HFFc6 (cell line): ENCODE measurements around the gene FHOD3. TPM values are rescaled to one million over a fixed set of nuclear protein-coding genes. Genes with fewer than 3 reads are reported as not detected.

ENCODE experiments used
- DNase-seq: peaks from one replicate; pipeline ENCODE4 v3.0.0-alpha.2; 2018
- H3K27ac Mint-ChIP-seq: 2 replicates; pipeline ENCODE4 v1.8.0; 2020; ENCODE audit warnings: mild to moderate bottlenecking, mixed read lengths
- H3K27me3 Mint-ChIP-seq: 2 replicates; pipeline ENCODE4 v1.8.0; 2021; ENCODE audit warnings: mild to moderate bottlenecking, moderate library complexity, mixed read lengths; ENCODE audit not compliant: insufficient read depth
- H3K36me3 Mint-ChIP-seq: 2 replicates; pipeline ENCODE4 v1.8.0; 2021; ENCODE audit warnings: low read depth, mixed read lengths
- H3K4me1 Mint-ChIP-seq: 2 replicates; pipeline ENCODE4 v1.8.0; 2020; ENCODE audit warnings: low read depth, mixed read lengths
- H3K4me3 Mint-ChIP-seq: 2 replicates; pipeline ENCODE4 v1.8.0; 2020; ENCODE audit warnings: mild to moderate bottlenecking, moderate library complexity, mixed read lengths
- H3K9me3 Mint-ChIP-seq: 2 replicates; pipeline ENCODE4 v1.8.0; 2020; ENCODE audit warnings: mild to moderate bottlenecking, mixed read lengths
- CTCF ChIP-seq: fragments of 200-600 bp; sonication (generic); IDR thresholded peaks from 2 replicates; pipeline ENCODE4 v1.5.0; 2021; ENCODE audit warnings: antibody characterized with exemption, mild to moderate bottlenecking
- total RNA-seq, 6 experiments: library from RNA; stranded (reverse); fragmentation: NEBNext Ultra II Directional; extraction: Animal tissue kit (Norgen Biotek cat#: 25700); gene quantifications; 2 replicates in 1 of 6; 3 replicates in 5 of 6; pipeline ENCODE4 v1.2.3, GENCODE V29; 2021

The FHOD3 gene
- total RNA-seq, 6 experiments from 2014 or later = 32.8 to 67.6 (median 61.4) TPM

- Mint-ChIP-seq H3K4me1 (no peaks in the 10 kb centered on the region), H3K9me3 (peaks cover 5% of the 10 kb centered on the region; the same call in 1 of the 2 replicates), H3K4me3 (no peak overlapping the region), H3K27me3 (peaks cover 1% of the 10 kb centered on the region), H3K27ac (no peak overlapping the region), H3K36me3 (peaks cover 10% of the 10 kb centered on the region; the same call in 1 of the 2 replicates)
- DNase-seq = no peak
- no peak for TF ChIP-seq CTCF
Measured at GRCh38 chr18:36561046-36561445, 263.5 kb downstream of the FHOD3 start.

- Mint-ChIP-seq H3K36me3 (no peaks in the 10 kb centered on the region), H3K27me3 (no peaks in the 10 kb centered on the region; the same call in 1 of the 2 replicates), H3K9me3 (no peaks in the 10 kb centered on the region)
Measured at GRCh38 chr18:36564841-36565240, 267.3 kb downstream of the FHOD3 start.

GRCh38 chr18:36567800-36568199 lies 270.3 kb downstream of the FHOD3 start:
- TF ChIP-seq CTCF = no peak
- H3K36me3 Mint-ChIP-seq = no peaks in the 10 kb centered on the region
- no peak overlapping the region for H3K27ac Mint-ChIP-seq
- H3K4me3 Mint-ChIP-seq = no peak overlapping the region
- H3K27me3 Mint-ChIP-seq = no peaks in the 10 kb centered on the region
- no peak for DNase-seq
- H3K9me3 Mint-ChIP-seq = no peaks in the 10 kb centered on the region
- H3K4me1 Mint-ChIP-seq = peaks cover 24% of the 10 kb centered on the region

More at GRCh38 chr18:36564841-36565240, 267.3 kb downstream of the FHOD3 start:
- no peak for TF ChIP-seq CTCF
- H3K4me3 Mint-ChIP-seq = no peak overlapping the region
- DNase-seq = no peak
- H3K27ac Mint-ChIP-seq = no peak overlapping the region
- H3K4me1 Mint-ChIP-seq = peaks cover 11% of the 10 kb centered on the region; the same call in 1 of the 2 replicates

GRCh38 chr18:36568487-36568886 lies 271.0 kb downstream of the FHOD3 start:
- peaks cover 24% of the 10 kb centered on the region for H3K4me1 Mint-ChIP-seq
- DNase-seq = no peak
- no peak overlapping the region for H3K27ac Mint-ChIP-seq
- H3K36me3 Mint-ChIP-seq = no peaks in the 10 kb centered on the region
- no peaks in the 10 kb centered on the region for H3K9me3 Mint-ChIP-seq
- TF ChIP-seq CTCF = no peak
- H3K27me3 Mint-ChIP-seq = no peaks in the 10 kb centered on the region
- H3K4me3 Mint-ChIP-seq = no peak overlapping the region

GRCh38 chr18:36572135-36572856 lies 274.8 kb downstream of the FHOD3 start:
- no peaks in the 10 kb centered on the region for H3K9me3 Mint-ChIP-seq

More at GRCh38 chr18:36572135-36572856, 274.8 kb downstream of the FHOD3 start:
- TF ChIP-seq CTCF = peak; percentile 78
- DNase-seq = peak; percentile 43
- Mint-ChIP-seq H3K4me3 (no peak overlapping the region; the same call in 1 of the 2 replicates), H3K27ac (peak overlapping the region; percentile 63), H3K4me1 (peaks cover 18% of the 10 kb centered on the region), H3K36me3 (peaks cover 1% of the 10 kb centered on the region; the same call in 1 of the 2 replicates), H3K27me3 (no peaks in the 10 kb centered on the region)
